ENCODE results near the gene MTA3. TPM values are rescaled to one million over a fixed set of nuclear protein-coding genes. Genes with fewer than 3 reads are reported as not detected.

MTA3 gene
- total RNA-seq, 1 experiment from 2014 or later, result 23.8 TPM

DNA sequence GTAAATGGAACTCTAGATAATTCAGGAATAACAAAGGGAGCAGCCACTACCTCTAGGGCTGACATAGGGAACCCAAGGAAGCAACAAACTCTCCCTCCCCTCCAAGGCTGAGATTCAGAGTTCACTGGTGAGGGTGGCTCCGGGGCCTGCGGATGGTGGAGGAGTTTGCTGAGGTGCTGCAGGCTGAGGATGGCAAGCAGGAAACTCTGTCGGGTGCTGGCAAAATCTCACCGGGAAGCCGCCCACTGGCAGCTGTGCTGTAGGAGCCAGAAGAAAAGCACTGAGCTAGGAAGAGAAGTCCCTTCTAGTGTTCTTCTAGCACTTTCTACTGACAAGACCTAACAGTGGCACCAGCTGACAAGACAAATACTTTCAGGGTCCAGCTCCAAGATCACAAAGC, 236.5 kb downstream of the MTA3 start:
- DNase-seq (ENCODE audit: low spot score), result no peak

Other genes with a start within 250 kb of the MTA3 start
- gene COX7A2L, start 207.4 kb upstream of the MTA3 start, total RNA-seq (2014; rRNA removed; shearing (Covaris generic)), result 194 and 221 TPM in 2 replicates
- gene KCNG3, start 74.7 kb upstream of the MTA3 start, total RNA-seq (2014; rRNA removed; shearing (Covaris generic)), result 0.12 and 0.27 TPM in 2 replicates
- not detected in 2 replicates for gene OXER1, start 195.5 kb downstream of the MTA3 start, total RNA-seq (2014; rRNA removed; shearing (Covaris generic))
- gene HAAO, start 224.0 kb downstream of the MTA3 start, total RNA-seq (2014; rRNA removed; shearing (Covaris generic)), result not detected in 2 replicates

All from H4 (cell line).